ENCODE measurements around the gene SYTL3. TPM values are rescaled to one million over a fixed set of nuclear protein-coding genes. Genes with fewer than 3 reads are reported as not detected.
"Not testable (repeated sequence)": the region's sequence is repeated elsewhere in the genome, so short reads cannot be mapped to it uniquely, and the experiment has no call there.

The SYTL3 gene
- total RNA-seq, 4 donors from 2014 or later, result 2.8 to 5.1 (median 3.4) TPM

GRCh38 chr6:158630938-158631616, 18.8 kb upstream of the SYTL3 start:
- no peak overlapping the region for H3K4me3 ChIP-seq

GRCh38 chr6:158631678-158632537, 17.9 kb upstream of the SYTL3 start:
- H3K9me3 ChIP-seq, result no peaks in the 10 kb centered on the region
- DNase-seq (ENCODE audit: low spot score in 2 of 2), result peak in 1 of 2 donors; percentile 89
- H3K4me3 ChIP-seq, result no peak overlapping the region
- no peaks in the 10 kb centered on the region for H3K27me3 ChIP-seq
- no peak for TF ChIP-seq CTCF (IDR thresholded peaks at IDR 0.05)
- TF ChIP-seq POLR2AphosphoS5 (IDR thresholded peaks at IDR 0.05), result no peak
- TF ChIP-seq POLR2A (IDR thresholded peaks at IDR 0.05), result no peak
- no peak for TF ChIP-seq EP300 (IDR thresholded peaks at IDR 0.05)
- peaks cover 47% of the 10 kb centered on the region for H3K36me3 ChIP-seq
- peak overlapping the region; percentile 61 for H3K27ac ChIP-seq
- 56% methylated on average over 19 of the region's 19 CpGs for WGBS
- H3K4me1 ChIP-seq, result peaks cover 13% of the 10 kb centered on the region

More at GRCh38 chr6:158630938-158631616, 18.8 kb upstream of the SYTL3 start:
- 48% methylated on average over 16 of the region's 19 CpGs for WGBS
- H3K36me3 ChIP-seq, result peaks cover 46% of the 10 kb centered on the region
- TF ChIP-seq EP300 (IDR thresholded peaks at IDR 0.05) (no peak), POLR2A (IDR thresholded peaks at IDR 0.05) (no peak), POLR2AphosphoS5 (IDR thresholded peaks at IDR 0.05) (no peak), CTCF (IDR thresholded peaks at IDR 0.05) (no peak)
- no peaks in the 10 kb centered on the region for H3K9me3 ChIP-seq
- no peak for DNase-seq (ENCODE audit: low spot score in 2 of 2)
- H3K27me3 ChIP-seq, result no peaks in the 10 kb centered on the region
- peak overlapping the region; percentile 61 for H3K27ac ChIP-seq
- peaks cover 13% of the 10 kb centered on the region for H3K4me1 ChIP-seq

GRCh38 chr6:158632538-158633119, 17.2 kb upstream of the SYTL3 start:
- not testable (repeated sequence) for H3K27me3 ChIP-seq; DNase-seq (ENCODE audit: low spot score in 2 of 2); H3K4me3 ChIP-seq; H3K9me3 ChIP-seq
- H3K36me3 ChIP-seq, result peaks cover 47% of the 10 kb centered on the region
- 94% methylated on average over 3 of the region's 3 CpGs for WGBS
- H3K27ac ChIP-seq, result peak overlapping the region; percentile 39
- H3K4me1 ChIP-seq, result peaks cover 13% of the 10 kb centered on the region

GRCh38 chr6:158633127-158633526, 16.7 kb upstream of the SYTL3 start:
- Histone ChIP-seq H3K4me1 (peaks cover 13% of the 10 kb centered on the region), H3K27me3 (no peaks in the 10 kb centered on the region), H3K27ac (no peak overlapping the region), H3K9me3 (no peaks in the 10 kb centered on the region), H3K4me3 (no peak overlapping the region), H3K36me3 (peaks cover 42% of the 10 kb centered on the region)
- WGBS, result 93% methylated on average over 11 of the region's 11 CpGs
- TF ChIP-seq CTCF (IDR thresholded peaks at IDR 0.05) (no peak), EP300 (IDR thresholded peaks at IDR 0.05) (no peak), POLR2AphosphoS5 (IDR thresholded peaks at IDR 0.05) (no peak), POLR2A (IDR thresholded peaks at IDR 0.05) (no peak)
- no peak for DNase-seq (ENCODE audit: low spot score in 2 of 2)

- DNase-seq (ENCODE audit: low spot score in 2 of 2), result no peak
- Histone ChIP-seq H3K27me3 (no peaks in the 10 kb centered on the region), H3K4me3 (no peak overlapping the region), H3K4me1 (peaks cover 13% of the 10 kb centered on the region), H3K27ac (no peak overlapping the region), H3K36me3 (peaks cover 30% of the 10 kb centered on the region), H3K9me3 (no peaks in the 10 kb centered on the region)
- WGBS, result 80% methylated on average over 6 of the region's 6 CpGs
- TF ChIP-seq POLR2AphosphoS5 (IDR thresholded peaks at IDR 0.05) (no peak), EP300 (IDR thresholded peaks at IDR 0.05) (no peak), POLR2A (IDR thresholded peaks at IDR 0.05) (no peak), CTCF (IDR thresholded peaks at IDR 0.05) (no peak)
Observed at GRCh38 chr6:158634695-158635426, 15.0 kb upstream of the SYTL3 start.

All from suprapubic skin (tissue), 4 donors.